ENCODE results near the gene PRM2.

PRM2 gene

DNA sequence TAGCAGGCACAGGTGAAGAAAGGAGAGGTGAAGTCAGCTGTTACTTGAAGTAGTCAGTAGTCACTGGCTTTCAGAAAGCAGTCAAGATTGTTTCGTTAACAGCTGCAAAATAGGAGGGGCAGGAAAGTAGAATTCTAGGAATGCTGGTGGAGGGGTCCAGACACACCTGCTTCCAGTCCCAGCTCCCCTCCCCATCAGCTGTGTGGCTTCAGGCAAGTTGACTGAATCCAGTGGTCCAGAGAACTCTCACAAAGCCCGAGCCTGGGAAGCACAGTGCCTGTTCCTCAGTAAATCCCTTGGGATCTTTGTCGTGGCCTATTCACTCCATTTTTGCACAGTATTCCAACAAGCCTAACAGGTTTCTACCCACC, 15.7 kb downstream of the PRM2 start:
- DNase-seq (ENCODE audit: low read depth): no peak

DNA sequence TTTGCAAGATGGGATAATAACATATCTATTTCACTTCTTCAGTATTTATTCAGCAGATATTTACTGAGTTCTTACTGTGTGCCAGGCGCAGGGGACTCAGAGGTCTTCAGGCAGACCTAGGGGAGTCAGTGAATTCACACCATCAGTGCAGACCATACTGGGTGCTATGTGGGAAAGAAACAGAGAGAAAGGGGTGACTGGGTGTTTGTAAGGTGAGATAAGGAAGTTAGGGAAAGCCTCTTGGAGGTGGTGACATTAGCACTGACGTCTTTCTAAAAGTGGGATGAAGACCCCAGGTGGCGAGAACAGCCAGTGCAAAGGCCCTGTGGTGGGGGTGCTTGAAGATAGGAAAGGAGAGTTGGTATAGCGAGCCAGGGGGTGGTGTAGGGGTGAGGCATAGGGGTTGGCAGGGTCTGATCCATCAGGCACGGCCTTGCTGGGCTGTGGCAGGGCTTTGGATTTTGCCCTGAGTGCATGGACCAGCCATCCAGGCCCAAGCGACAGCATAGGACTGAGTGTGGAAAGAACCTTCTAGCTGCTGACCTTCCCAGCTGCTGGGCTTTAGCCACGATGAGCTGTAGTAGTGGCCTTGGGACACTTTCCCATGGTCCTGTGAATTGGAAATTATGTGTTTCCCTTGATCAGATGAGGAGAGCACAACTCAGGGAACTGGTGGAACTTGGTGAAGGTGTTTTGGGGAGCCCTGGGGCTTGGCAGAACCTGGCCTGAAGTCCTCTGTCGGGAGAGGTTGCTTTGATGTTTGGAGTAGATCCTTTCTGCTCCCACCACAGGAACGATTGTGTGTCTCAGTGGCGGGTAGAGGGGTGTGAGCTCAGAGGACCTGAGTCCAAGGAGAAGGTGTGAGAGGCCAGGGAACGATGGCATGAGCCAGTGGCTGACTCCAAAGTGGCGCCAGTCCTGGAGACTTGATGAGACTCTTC, 16.4 kb downstream of the PRM2 start:
- no peak for DNase-seq (ENCODE audit: low read depth)

GRCh38 chr16:11258553-11259492, 17.5 kb downstream of the PRM2 start:
- no peak for DNase-seq (ENCODE audit: low read depth)

DNA sequence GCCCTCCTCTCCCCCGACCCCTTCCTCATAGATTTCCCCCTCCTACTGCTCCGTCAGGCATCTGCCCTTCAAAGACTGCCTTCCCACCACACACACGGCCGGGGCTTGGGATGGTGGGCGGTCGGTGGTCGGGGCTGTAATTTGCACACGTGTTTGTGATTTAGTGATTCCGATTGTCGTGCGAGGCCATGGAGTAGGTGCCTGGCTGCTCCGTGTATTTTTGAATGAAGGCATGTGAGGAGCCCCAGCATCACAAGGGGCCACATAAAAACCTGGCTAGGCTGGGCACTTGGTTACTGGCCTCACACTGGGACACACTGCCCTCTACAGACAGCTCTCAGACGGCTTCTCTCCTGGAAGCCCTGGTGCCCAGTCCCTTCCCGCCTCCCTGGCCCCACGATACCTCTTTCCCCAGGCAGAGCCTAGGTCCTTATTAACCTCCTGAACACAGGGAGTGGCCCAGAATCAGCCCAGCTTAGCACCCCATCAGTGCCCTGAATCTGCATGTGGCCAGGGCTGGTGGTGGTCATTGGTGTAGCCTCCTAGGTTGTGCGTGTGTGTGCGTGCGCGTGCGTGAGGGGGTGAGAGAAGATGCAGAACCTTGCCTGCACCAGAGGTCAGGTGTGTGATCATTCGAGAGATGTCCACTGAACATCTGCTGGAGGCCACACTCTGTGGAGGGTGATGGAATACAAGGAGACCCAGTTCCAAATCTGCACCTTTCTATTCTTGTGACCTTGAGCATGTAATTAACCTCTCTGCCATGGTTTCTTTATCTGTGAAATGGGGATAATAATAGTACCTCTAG, 18.9 kb downstream of the PRM2 start:
- DNase-seq (ENCODE audit: low read depth): no peak

DNA sequence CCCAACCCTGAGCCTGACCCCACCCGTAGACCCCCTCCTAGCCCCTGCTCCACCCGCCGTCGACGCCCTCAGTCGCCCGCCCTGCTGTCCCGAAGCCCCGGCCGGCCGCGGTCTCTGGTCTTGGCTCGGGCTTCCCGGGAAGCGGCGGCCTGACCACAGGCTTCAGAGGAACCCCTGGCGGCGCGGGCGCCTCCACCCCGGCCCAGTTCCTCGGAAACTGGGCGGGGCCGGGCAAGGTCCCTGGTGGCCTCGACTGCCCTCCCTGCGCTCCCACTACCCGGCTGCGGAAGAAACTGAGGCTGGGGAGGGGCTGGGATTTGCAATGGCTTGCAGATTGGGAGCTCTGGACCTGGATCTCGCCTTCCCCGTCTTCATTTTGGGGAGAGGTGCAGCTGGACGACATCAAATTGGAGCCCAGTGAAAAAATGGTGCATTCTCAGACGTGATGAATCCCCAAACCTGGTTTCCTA, 19.6 kb downstream of the PRM2 start:
- no peak for DNase-seq (ENCODE audit: low read depth)

DNA sequence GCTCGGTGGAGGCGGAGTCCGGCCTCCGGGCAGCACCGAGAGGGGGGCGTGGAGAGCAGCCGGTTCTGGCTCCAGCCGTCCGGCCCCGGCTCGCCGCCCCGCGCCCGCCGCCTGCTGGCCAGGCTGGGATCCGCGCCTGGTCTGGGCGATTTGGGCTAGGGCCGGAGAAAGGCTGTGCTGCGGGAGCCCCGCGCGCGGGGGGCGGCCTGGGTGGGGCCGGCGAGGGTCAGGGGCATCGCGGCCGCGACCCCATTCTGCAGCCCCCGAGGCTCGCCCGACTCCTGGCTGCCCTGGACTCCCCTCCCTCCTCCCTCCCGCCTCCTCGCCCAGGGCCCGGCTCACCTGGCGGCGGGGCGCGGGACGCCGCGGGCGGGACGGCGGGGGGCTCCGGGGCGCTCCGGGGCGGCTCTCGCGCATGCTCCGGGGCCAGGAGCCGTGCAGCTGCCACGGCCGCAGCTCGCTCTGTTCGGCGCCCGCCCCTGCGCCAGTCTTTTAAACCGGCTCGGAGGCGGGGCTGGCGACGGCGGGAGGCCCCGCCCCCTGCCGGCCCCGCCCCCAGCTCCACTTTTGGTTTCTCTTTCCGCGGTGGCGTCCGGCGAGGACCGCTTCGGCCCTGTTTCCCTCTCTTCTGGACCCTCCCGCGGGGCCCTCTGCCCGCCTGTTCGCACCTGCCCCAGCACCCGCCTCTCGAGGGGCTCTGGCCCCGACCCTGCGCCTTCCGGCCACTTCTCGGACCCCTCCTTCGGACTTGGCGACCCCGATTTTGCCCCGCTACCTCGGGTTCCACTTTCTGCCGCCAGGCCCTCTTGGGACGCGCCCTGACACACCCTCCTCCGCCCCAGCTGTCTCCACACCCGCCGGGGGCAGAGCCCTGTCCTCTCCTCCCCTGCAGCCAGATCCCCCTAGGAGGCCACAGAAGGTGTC, 20.3 kb downstream of the PRM2 start, which contains the start of gene SOCS1:
Gene SOCS1 (minus strand): TSS at position 468 of the 924 bp plus-strand sequence. CDS start 726 bp downstream, outside the sequence.
- DNase-seq (ENCODE audit: low read depth): peak; percentile 83

DNA sequence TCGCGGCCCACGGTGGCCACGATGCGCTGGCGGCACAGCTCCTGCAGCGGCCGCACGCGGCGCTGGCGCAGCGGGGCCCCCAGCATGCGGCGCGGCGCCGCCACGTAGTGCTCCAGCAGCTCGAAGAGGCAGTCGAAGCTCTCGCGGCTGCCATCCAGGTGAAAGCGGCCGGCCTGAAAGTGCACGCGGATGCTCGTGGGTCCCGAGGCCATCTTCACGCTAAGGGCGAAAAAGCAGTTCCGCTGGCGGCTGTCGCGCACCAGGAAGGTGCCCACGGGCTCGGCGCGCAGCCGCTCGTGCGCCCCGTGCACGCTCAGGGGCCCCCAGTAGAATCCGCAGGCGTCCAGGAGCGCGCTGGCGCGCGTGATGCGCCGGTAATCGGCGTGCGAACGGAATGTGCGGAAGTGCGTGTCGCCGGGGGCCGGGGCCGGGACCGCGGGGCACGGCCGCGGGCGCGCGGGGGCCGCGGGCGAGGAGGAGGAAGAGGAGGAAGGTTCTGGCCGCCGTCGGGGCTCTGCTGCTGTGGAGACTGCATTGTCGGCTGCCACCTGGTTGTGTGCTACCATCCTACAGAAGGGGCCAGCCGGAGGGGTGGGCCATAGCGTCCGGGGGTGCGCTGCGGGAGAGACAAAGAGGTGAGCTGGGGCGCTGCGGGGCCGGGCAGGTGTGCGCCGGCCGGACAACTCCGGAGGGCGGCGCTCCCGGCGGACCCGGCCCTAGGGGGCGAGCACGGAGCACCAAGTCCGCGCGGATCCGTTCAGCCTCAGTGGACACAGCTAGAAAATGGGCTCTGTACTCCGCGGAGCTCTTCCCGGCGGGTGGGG, 21.2 kb downstream of the PRM2 start:
- no peak for DNase-seq (ENCODE audit: low read depth)

DNA sequence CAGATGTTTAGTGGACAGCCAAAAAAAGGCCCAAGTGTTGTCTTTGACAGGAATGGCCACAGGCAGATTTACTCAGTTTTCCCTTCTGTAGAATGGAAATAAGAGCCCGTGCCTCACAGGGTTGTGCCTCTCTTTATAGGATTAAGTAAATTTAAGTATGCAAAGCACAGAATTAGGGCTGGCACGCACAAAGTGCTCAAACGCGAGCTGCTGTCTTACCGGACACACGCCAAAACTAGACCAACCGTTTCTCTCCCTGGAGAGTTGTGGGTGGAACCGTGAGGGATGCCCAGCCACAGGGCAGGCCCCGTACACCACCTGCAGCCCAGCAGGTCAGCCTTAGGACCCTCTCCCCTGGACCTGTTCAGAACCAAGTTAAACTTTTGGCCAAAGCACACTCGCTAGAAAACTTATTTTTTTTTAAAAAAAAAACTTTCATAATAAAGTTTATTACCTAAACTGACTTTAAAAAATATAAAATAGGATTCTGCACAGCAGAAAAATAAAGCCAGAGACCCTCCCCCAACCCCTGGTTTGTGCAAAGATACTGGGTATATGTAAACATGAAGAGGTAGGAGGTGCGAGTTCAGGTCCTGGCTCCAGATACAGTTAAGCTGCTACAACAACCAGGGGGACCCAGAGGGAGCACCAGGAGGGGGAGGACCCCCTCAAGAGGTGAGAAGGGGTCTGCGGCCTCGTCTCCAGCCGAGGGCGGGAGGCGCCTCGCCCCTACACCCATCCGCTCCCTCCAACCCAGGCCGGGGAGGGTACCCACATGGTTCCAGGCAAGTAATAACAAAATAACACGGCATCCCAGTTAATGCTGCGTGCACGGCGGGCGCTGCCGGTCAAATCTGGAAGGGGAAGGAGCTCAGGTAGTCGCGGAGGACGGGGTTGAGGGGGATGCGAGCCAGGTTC, 22.0 kb downstream of the PRM2 start:
- DNase-seq (ENCODE audit: low read depth): no peak

DNA sequence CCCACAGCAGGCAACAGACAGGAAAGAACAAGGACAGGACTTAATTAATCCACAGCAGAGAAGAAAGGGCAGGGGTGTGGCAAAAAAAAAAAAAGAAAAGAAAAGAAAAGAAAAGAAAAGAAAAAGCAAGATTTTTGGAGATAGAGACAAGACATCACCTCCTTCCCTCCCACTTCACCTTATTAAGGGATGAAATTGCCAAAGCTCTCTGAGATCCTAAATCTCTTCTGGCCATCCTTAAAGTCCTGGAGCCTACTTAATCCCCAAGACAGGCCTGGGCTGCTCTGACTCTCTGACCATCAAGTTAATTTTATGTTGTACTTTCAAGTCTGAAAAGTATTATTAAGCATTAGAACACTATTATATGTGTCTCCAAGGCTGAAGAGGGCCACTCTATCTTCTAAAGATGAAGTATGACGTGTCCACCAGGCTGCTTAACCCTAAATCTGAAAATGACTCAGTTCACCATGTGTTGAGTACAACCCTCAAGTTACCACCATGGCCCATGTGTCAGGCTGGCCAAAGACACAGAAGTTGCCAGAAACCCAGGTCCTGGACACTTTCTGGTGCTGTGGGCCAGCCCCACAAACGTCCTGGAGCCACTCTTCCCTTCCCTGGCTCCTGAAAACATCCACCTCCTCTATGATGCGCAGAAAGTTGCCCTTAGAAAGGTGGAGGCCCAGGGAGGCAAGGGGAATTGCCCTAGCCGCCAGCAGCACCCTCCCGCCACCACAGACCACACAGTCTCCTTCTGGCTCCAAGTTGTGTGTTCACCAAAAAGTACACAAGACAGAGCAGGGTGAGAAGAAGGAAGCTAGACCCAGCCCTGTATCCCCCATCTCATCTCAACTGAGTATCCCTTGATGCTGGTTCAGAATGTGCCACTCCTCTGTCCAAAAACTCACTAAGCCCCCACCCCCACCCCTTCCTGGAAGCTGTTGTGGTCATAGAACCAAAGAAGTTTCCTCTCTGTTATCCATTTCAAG, 23.0 kb downstream of the PRM2 start:
- no peak for DNase-seq (ENCODE audit: low read depth)

GRCh38 chr16:11252482-11252931, 23.8 kb downstream of the PRM2 start:
- no peak for DNase-seq (ENCODE audit: low read depth)

GRCh38 chr16:11251525-11252481, 24.5 kb downstream of the PRM2 start:
- DNase-seq (ENCODE audit: low read depth): no peak

- DNase-seq (ENCODE audit: low read depth): no peak
Observed at GRCh38 chr16:11250786-11251524, 25.3 kb downstream of the PRM2 start.

DNA sequence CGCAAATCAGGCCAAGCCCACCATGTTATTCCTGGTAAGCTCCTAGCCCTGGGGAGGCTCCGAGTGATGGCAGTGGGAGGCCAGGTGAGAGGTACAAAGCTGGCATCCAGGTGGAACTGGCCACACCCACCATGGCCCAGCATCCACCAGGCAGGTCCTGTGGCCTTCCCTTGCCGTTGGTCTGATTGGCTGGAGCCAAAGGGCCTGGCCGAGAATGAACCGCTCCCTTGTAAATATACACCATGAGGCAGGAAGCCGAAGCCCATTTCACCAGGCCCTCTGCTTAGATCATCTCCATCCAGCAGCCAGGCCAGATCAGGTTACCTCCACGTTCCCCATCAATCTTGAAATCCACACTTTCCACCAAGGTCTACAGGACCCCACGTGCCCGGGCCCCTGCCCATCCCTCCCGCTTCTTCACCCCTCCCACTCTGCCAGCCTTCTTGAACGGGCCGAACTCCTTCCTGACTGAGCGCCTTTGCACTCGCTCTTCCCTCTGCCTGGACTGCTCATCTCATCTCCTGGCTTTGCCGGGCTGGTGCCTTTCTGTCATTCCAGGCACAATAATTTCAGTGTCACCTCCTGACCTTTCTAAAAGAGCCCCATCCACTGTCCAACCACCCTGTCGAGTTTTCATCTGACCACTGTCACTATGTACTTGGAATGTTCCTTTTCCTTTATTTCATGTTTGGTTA, 26.0 kb downstream of the PRM2 start:
- DNase-seq (ENCODE audit: low read depth): no peak

- no peak for DNase-seq (ENCODE audit: low read depth)
Observed at GRCh38 chr16:11249233-11250061, 26.8 kb downstream of the PRM2 start.

Measured in stimulated activated CD8-positive, alpha-beta memory T cell treated with anti-CD3 and anti-CD28 coated beads, Interleukin-15, amount 100 ng/mL, for 24 hours (primary cell).